AG09319 (cell line): ENCODE results near the gene CTRB1.

Source experiments
- DNase-seq: peaks from one replicate; pipeline ENCODE4 v3.0.0-alpha.2; 2010; ENCODE audit warnings: low read depth; ENCODE audit errors: extremely low read depth
- TF ChIP-seq, protein P1 (sequence below): IDR thresholded peaks from 2 replicates; pipeline ENCODE4 v1.5.1; 2011; ENCODE audit warnings: low read depth, mild to moderate bottlenecking, inconsistent platforms, low read length, moderate library complexity

The CTRB1 gene

DNA sequence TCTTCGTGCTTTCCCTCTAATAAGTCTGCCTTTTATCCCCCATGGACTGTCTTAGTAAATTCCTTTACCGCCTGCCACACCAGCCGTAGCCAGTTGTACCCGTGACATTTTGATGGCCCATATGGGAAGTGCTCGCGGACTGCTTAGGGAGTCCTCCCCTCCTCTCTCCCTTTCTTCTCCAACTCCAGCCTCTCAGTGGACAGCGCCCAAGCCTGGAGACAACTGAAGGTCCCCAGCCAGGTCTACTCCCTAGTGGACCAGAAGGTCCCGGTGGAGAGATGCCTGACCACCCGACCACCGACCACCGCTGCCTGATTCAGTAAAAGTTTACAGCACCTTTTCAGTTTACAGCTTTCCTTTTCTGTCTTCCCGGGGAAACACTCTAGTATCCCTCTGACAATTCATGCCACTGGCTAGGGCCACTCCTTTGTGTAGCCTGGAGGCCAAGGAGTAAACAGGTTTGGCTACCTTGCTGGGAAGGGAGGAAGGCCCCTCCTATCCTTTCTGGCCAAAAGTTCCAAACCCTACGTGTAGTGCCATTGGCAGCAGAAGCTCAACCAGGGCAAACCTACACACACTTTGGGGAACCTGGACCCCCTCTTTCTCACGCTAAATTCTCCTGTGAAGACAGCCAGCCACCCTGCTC, 29.8 kb upstream of the CTRB1 start:
- TF ChIP-seq, protein P1, sequence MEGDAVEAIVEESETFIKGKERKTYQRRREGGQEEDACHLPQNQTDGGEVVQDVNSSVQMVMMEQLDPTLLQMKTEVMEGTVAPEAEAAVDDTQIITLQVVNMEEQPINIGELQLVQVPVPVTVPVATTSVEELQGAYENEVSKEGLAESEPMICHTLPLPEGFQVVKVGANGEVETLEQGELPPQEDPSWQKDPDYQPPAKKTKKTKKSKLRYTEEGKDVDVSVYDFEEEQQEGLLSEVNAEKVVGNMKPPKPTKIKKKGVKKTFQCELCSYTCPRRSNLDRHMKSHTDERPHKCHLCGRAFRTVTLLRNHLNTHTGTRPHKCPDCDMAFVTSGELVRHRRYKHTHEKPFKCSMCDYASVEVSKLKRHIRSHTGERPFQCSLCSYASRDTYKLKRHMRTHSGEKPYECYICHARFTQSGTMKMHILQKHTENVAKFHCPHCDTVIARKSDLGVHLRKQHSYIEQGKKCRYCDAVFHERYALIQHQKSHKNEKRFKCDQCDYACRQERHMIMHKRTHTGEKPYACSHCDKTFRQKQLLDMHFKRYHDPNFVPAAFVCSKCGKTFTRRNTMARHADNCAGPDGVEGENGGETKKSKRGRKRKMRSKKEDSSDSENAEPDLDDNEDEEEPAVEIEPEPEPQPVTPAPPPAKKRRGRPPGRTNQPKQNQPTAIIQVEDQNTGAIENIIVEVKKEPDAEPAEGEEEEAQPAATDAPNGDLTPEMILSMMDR, result no peak
- no peak for DNase-seq

DNA sequence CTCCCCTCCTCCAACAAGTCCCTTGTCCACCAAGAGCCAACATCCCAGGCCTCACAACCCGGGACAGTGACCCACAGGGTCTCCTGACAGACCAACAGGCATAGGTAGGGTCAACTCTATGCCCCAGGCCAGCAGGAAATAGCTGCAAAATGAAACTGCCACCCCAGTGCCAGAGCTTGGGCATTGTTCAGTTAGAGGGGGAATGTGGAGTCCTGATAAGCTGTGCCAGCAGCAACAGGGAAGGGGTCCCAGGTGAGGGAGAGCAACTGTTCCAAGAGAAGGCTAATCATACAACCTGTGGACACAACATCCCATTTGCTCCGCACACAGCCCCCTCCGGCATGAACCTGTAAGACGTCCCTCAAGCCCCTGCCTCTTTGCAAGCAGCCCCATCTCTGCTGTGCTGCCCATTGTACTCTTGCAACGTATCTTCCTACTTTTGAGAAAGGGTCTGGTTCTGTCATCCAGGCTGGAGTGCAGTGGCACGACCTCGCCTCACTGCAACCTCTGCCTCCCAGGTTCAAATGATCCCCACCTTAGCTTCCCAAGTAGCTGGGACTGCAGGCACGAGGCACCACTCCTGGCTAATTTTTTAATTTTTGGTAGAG, 29.0 kb upstream of the CTRB1 start:
- DNase-seq, result no peak
- TF ChIP-seq, protein P1, result no peak

DNA sequence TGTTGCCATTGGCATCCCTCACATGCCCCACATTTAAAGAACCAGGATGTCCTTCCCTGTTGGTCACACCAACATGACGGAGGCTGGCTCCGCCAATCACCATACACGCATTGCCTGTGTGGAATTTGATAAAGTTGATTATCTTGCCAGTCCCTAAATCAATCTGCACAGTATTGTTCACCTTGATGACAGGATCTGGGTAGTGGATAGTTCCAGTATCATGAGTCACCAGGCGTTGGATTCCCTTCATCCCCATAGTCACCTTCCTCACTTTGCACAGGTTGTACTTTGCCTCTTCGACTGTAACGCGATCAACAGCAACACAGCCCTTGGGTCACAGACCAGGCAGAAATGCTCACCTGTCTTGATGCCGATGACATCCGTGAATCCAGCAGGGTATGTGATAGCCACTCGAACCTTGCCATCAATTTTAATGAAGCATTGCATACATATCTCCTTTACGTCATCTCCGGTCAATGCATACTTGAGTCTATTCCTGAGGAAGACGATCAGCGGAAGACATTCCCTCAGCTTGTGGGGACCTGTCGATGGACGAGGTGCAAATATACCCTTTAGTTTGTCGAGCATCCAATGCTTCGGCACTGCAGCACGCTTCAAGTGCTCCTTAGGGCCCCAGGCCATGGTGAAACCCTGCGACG, 26.1 kb upstream of the CTRB1 start:
- DNase-seq, result no peak
- TF ChIP-seq, protein P1, result no peak

DNA sequence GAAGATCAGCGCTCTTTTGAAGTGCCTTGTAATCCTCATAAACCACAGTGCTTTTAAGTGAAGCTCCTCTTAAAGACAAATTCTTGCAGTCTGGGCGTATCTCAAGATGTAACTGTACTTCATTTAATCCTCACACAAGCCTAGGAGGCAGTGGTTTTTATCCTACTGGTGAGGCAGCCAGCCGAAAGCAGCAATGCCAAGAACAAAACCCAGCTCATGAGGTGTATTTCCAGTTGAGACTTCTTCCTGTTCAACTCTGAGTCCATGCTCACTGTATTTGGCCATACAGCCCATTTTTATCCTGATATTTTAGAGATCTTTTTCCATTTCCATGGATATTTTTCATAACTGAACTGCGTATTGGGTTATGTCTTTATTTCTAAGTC, 25.5 kb upstream of the CTRB1 start:
- DNase-seq, result no peak
- TF ChIP-seq, protein P1, result no peak

DNA sequence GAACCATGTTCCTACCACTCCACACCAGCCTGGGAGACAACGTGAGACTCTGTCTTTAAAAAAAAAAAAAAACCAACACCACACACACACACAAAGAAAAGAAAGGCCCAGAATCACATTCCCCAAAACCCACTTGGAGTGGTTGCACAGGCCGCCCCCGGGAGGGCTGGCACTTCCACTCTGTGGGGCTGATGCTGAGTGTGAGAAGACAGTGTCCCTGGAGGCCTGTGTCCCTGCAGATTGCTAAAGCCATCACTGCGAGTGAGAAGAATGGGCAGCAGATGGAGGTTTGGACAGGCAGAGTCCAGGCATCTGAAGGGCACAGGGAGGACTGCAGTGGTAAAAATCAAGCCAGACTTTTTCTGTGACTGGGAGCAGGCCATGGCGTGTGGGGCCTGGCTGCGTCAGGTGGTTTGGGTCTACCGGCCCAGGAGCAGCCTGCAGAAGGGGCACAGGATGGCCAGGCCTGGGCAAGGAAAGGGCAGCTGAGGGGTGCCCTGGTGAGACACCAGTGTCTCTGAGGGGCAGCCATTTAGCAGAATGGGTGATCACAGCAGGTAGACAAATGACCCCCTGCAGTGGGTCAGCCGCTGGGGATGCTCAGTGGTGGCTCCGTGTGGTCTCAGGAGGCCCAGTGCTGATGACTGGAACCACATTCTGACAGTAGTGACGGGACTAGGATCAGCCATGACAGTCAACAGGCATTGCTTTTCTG, 24.9 kb upstream of the CTRB1 start:
- TF ChIP-seq, protein P1, result no peak

DNA sequence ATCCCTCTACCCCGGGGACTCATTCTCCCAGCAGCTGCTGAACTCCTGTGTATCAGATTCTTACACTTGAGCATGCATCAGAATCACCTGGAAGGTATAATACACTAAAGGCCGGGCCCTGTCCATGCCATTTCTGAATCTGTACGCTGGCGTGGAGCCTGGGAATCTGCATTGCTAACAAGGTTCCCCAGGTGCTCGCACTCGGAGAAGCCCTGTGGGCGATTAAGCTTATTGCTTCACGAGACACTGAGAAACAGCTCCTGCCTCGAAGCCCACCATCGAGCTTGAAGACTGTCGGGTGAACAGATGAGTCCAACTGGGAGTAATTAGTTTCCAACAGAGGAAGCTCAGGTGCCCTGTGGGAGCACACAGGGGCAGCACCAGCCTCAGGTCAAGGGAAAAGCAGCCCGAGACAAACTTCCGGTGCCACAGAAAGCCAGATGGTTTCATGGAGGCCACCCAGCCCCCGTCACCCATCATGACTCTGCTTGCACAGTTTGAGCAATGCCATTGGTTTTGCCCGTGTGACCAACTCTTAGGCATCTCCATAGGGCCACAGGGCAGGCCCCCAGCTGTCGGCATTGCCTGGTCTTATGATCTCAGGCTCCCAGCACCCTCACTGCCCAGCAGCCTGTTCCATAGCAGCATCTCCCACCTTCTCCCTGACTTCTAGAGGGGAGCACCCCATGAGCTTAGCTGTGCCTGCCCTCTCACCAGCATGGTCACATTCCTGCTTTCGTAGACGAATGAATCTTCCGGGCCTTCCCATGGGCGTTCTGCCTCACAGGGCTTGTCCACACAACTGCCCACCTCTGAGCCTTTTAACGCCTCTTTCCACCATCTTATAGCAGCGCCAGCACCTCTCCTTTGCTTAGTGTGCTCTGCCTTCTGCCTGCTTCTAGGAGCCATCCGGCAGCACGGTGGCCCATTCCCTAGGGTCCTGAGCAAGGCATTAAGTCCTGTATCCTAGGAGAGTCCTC, 22.7 kb upstream of the CTRB1 start:
- DNase-seq, result no peak
- TF ChIP-seq, protein P1, result no peak

More for the DNA sequence above, 24.9 kb upstream of the CTRB1 start:
- DNase-seq, result no peak
